Hematopoietic multipotent progenitor cell treated with erythropoietin and hydrocortisone succinate and interleukin-3 and kit ligand, for 4 days (in vitro differentiated cells): ENCODE measurements around the gene ANGPT4.

ENCODE experiments used
- DNase-seq: peaks from one replicate; pipeline ENCODE4 v3.0.0-alpha.2; 2015

The ANGPT4 gene, protein sequence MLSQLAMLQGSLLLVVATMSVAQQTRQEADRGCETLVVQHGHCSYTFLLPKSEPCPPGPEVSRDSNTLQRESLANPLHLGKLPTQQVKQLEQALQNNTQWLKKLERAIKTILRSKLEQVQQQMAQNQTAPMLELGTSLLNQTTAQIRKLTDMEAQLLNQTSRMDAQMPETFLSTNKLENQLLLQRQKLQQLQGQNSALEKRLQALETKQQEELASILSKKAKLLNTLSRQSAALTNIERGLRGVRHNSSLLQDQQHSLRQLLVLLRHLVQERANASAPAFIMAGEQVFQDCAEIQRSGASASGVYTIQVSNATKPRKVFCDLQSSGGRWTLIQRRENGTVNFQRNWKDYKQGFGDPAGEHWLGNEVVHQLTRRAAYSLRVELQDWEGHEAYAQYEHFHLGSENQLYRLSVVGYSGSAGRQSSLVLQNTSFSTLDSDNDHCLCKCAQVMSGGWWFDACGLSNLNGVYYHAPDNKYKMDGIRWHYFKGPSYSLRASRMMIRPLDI

GRCh38 chr20:916125-916799, at the start of gene ANGPT4:
ANGPT4 (minus strand) TSS chr20:916334; CDS start chr20:916214, 120 bp downstream.
- DNase-seq = no peak

DNA sequence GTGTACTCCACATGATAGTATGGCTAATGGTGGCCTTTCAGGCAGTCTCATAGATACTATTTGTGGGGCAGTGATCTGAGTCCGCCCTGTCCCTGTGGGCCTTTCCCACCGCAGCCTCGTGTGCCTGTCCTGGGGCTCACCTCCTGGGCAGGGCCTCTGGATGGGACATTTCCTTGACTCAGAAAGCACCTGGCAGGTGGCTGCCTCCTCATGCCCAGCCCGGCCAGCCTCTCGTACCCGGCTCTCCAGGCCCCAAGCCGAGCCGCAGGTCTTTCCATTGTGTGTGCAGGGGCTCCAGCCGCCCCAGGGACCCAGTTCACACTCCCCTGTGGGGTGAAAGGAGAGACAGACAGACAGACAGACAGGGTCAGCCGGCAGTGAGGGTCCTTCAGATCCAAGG, 47.7 kb upstream of the ANGPT4 start:
- DNase-seq = no peak

DNA sequence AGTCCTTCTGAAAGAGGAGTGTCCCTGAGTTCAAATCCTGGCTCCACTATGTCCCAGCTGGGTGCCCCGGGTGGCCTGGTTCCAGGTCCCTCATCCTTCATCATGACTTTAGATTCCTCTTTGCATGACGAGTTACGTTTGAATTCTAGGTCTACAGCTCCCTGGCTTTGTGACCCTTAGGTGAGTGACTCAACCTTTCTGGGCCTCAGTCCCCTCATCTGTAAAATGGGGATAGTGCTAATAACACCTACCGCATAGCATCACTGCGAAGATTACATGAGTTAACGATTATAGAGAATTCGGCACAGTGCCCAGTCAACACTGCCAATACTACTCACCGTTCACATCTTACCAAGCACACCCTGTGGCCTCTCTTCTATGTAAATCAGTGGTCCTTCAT, 46.5 kb upstream of the ANGPT4 start:
- DNase-seq = no peak

DNA sequence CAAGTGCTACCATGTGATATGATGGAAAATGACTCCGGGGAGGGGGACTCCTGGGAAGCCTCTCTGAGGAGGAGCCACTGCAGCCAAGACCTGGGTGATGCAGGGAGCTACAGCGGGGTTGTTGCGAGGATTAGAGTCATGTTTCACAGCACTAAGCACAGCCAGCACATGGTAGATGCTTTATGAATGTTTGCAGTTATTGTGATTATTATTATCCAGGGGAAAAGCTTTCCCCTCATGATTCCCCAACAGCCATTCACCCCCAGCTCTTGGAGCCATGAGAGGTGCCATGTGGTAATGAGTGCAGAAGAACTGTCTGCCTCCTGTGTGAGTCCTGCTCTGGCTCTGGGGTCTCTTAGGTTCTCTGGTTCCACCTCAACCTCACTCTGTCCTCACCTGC, 46.1 kb upstream of the ANGPT4 start:
- no peak for DNase-seq

DNA sequence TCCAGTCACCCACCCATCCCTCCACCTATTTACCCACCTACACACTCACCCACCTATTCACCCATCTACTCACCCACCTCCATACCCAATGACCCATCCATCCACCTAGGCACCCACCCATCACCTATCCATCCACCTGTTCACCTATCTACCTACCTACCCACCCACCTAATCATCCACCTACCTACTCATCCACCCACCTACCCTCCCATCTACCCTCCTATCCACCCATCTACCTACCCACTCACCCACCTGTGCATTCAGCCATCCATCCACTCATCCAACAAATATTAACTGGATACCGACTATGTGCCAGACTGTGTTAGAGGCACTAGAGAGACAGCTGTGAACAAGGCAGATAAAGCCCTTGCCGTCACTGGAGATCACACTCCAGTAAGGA, 45.6 kb upstream of the ANGPT4 start:
- DNase-seq = no peak

DNA sequence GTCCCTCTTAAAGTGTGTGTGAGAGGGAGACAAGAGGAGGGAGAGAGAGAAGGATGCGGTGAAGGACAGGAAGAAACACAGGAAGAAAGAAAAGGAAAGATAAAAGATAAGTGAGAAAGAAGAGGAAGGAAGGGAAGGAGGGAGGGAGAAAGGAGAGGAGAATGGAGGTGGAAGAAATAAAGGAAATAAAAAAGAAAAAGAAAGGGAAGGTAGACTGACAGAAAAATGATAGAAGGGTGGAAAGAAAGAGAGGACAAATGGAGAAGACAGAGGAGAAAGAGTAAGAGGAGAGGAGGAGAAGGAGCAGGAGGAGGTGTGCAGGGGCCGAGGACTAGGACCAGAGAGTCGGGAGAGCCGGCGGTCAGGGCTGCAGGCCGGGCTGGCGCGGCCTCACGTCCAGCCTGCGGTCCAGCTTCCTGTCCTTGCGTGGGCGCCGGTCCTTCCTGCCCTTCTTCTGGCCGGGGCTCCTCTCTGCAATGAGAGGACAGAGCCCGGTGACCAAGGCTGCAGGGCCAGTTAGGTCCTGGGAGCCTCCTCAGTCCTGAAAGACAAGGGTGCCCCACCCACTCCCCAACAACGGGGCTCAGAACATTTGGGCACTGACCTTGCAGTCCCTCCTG, 44.0 kb upstream of the ANGPT4 start:
- DNase-seq = no peak

- DNase-seq = no peak
Measured at GRCh38 chr20:958936-959815, 43.0 kb upstream of the ANGPT4 start.

- DNase-seq = peak; percentile 33
Measured at GRCh38 chr20:957544-957943, 41.4 kb upstream of the ANGPT4 start.

- peak; percentile 85 for DNase-seq
Measured at GRCh38 chr20:956330-956951, 40.3 kb upstream of the ANGPT4 start.

DNA sequence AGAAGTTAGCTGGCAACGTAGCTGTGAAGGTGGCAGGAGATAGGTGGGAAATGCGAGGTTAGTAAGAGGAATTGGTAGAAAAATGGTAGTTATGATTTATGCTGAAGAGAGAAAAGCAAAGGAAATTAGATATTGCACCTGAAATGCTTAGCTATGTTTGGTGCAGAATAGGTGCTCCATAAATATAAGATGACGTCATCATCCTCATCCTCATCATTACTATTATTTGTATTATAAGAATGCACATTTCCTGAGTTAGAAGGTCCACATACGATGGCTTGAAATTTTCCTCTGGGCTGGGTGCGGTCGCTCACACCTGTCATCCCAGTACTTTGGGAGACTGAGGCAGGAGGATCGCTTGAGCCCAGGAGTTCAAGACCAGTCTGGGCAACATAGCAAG, 39.5 kb upstream of the ANGPT4 start:
- no peak for DNase-seq

GRCh38 chr20:955111-955510, 39.0 kb upstream of the ANGPT4 start:
- no peak for DNase-seq

GRCh38 chr20:953742-954141, 37.6 kb upstream of the ANGPT4 start:
- DNase-seq = peak; percentile 31

DNA sequence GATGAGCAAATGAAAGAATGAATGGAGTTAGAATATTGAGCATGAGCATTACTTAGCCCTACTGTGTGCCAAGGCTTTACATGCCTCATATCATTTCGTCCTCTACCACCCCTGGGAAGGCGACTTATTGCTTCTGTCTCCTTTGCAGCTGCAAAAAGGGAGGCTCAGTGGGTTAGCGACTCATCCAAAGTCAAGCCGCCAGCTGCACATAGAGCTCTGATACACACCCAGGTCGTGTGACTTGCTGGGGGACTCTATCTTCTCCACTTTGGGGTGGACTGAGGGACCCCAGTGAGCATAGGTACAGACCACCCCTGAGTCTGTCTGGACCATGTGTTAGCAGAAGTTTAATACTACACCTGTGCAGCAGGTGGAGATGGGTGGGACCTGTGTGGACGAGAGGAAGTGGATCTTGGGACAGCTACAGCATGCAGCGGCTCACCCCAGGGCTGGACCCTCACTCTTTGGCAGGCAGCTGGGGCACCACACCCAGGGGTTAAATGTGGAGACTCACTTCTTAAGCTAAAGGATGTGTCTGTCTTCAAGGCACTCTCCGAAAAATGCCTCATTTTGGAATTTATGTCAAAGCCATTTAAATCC, 36.2 kb upstream of the ANGPT4 start:
- DNase-seq = peak; percentile 39

DNA sequence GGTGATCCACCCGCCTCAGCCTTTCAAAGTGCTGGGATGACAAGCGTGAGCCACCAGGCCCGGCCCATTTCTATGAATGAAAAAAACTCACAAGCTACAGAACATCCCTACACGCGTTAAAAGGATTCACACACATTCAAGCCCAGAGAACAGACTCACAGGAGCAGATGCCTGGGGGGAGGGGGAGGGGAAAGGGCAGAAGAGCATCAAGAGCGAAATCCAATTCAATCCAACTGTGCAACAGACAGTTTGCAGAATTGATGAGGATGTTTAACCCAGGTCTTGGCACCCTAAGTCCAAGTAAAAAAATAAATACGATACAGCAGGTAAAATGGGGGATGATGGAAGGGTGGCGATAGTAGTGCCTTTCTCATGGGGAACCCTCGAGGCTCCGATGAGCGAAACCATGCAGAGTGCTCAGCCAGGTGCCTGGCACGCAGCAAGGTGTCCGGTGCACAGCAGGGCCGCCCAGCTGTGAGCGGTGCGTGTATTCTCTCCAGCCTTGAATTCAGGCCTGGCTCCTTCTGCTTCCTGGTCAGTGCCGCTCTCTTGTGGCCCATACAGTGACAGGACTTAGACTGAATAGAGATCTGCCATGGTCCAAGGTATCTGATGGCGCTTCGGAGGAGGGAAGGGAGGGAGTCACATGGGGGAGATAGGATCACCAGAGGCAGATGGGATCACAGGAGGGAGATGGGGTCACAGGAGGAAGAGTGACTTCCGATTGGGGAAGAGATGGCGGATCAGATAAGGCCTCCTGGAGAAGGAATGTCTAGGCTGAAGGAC, 35.4 kb upstream of the ANGPT4 start:
- DNase-seq = peak; percentile 21

- DNase-seq = no peak
Measured at GRCh38 chr20:949717-950116, 33.6 kb upstream of the ANGPT4 start.

DNA sequence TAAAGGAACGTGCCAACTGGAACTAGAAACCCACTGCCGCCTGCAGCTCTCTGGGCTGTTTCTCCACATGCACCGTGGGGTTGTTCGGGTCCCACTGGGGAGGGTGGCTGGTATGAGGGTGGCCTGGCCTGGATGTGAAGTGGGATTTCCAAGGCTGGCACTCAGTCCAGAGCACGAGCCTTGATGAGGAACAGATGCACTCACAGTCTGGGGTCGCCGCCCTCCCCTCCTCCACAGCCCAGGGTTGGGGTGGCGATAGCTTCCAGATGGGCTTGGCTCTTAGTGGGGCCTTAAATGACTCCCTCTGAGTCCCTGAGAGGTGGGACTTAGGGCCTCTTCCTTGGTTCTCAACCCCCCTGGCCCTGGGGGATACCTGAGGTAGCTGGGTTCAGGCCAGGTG, 30.7 kb upstream of the ANGPT4 start:
- DNase-seq = no peak

DNA sequence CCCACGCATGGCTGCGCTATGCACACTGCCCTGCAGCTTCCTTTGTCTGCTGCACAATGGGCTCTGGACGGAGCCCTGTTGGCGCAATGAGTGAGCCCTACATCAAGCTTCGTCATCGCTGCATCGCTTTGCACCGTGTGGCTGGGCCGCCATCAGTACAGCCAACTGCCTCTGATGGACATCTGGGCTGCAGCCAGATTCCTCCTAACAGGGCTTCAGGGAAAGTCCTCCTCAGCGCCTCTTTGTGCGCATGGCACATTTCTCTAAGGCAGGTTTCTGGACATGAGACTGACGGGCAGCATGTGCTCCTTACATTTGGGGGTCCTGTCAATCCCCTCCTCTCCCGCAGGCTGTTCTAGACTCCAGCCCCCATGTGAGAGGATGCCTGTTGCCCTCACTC, 29.7 kb upstream of the ANGPT4 start:
- no peak for DNase-seq

GRCh38 chr20:944774-945410, 28.8 kb upstream of the ANGPT4 start:
- DNase-seq = no peak

DNA sequence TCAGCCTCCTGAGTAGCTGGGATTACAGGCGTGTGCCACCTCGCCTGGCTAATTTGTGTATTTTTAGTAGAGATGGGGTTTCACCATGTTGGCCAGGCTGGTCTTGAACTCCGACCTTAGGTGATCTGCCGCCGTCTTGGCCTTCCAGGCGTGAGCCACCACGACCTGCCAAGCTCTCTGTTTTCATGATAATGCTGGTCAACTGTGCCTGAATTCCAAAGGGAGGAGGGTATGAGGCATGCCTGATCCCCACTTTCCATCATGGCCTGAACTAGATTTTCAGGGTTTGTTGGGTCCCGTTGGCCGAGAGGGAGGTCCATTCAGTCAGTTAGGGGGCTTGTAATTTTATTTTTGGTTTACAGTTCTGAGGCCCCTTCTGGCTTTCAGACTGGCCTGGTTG, 28.0 kb upstream of the ANGPT4 start:
- DNase-seq = no peak

DNA sequence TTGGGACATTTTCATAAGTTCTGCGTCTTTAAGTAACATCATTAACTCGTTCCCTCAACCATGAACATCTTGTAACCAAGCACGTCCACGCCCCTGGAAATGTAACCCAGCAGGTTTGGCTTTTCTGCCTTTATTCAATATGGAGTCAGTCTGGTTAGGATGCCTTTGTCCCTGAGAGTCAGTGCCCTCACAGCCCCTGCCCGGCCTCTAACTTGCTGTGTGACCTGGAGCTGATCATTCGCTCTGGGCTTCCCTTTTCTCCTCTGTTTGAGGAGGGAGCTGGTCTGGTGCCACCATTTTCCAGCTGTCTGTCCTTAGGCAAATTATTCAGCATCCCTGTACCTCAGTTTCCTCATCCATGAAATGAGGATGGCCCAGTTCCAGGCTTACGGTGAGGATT, 26.5 kb upstream of the ANGPT4 start:
- no peak for DNase-seq

DNA sequence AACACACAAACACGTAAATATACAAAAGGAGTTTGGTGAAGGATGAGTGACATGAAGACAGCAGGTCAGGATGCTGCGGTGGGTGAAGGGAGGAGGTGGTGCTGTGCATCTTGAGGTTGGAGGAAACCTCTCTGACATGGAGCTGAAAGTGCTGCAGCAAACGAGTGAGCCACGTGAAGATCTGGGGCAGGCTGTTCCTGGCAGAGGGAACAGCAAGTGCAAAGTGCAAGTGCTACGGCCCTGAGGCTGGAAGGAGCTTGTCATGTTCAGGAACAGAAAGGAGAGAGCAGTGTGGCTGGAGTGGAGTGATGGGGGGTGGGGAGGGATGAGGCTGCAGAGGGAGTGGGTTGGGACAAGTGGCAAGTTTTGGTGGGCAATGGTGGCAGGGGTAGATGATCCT, 24.8 kb upstream of the ANGPT4 start:
- DNase-seq = no peak
